Progenitor cell of endocrine pancreas (in vitro differentiated cells): Measurements from ENCODE around the gene MIGA2. TPM values are rescaled to one million over a fixed set of nuclear protein-coding genes. Genes with fewer than 3 reads are reported as not detected.

Experiments used
- DNase-seq: peaks from one replicate; pipeline ENCODE4 v3.0.0; 2021; ENCODE audit warnings: low spot score; ENCODE audit not compliant: unreplicated experiment
- H3K27ac Mint-ChIP-seq: 2 replicates; pipeline ENCODE4 v1.8.0; 2021; ENCODE audit warnings: mild to moderate bottlenecking, moderate library complexity, mixed read lengths
- H3K27me3 Mint-ChIP-seq: 2 replicates; pipeline ENCODE4 v1.8.0; 2021; ENCODE audit warnings: mixed read lengths
- H3K36me3 Mint-ChIP-seq: 2 replicates; pipeline ENCODE4 v1.8.0; 2022; ENCODE audit warnings: mixed read lengths; ENCODE audit not compliant: insufficient read depth
- H3K4me1 Mint-ChIP-seq: 2 replicates; pipeline ENCODE4 v1.8.0; 2021; ENCODE audit warnings: low read depth, mixed read lengths
- H3K4me3 Mint-ChIP-seq: 2 replicates; pipeline ENCODE4 v1.8.0; 2021; ENCODE audit warnings: low read depth, mild to moderate bottlenecking, moderate library complexity, mixed read lengths
- H3K9me3 Mint-ChIP-seq: 2 replicates; pipeline ENCODE4 v1.8.0; 2021; ENCODE audit warnings: low read depth, mixed read lengths
- total RNA-seq: library from RNA; stranded (reverse); gene quantifications from 2 replicates; pipeline ENCODE4 v1.2.1, GENCODE V29; 2021
- TF ChIP-seq, protein P1 (sequence below): fragments of 200-600 bp; sonication (generic); IDR thresholded peaks from one replicate; pipeline ENCODE4 v1.5.0; 2021; ENCODE audit warnings: antibody characterized with exemption, mild to moderate bottlenecking; ENCODE audit not compliant: unreplicated experiment

Gene MIGA2
- total RNA-seq, 1 donor from 2014 or later: 45.4 TPM

DNA sequence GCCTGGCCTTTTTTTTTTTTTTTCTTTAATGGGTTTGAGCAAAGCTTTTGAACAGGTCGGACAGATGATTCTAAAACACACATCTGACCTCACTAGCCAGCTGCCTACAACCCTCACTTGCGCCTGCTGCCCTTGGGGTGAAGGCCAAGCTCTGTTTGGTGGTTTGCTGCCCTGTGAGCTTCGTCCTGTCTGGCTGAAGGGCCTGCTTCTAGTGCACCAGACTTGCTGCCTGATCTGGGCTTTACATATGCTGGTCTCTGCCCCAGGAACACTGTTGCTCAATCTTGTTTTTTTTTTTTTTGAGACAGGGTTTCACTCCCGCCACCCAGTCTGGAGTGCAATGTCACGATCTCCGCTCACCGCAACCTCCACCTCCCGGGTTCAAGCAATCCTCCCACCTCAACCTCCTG lies 28.1 kb downstream of the MIGA2 start:
- TF ChIP-seq, protein P1, sequence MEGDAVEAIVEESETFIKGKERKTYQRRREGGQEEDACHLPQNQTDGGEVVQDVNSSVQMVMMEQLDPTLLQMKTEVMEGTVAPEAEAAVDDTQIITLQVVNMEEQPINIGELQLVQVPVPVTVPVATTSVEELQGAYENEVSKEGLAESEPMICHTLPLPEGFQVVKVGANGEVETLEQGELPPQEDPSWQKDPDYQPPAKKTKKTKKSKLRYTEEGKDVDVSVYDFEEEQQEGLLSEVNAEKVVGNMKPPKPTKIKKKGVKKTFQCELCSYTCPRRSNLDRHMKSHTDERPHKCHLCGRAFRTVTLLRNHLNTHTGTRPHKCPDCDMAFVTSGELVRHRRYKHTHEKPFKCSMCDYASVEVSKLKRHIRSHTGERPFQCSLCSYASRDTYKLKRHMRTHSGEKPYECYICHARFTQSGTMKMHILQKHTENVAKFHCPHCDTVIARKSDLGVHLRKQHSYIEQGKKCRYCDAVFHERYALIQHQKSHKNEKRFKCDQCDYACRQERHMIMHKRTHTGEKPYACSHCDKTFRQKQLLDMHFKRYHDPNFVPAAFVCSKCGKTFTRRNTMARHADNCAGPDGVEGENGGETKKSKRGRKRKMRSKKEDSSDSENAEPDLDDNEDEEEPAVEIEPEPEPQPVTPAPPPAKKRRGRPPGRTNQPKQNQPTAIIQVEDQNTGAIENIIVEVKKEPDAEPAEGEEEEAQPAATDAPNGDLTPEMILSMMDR: no peak
- Mint-ChIP-seq H3K27ac (no peak overlapping the region), H3K27me3 (no peaks in the 10 kb centered on the region), H3K9me3 (no peaks in the 10 kb centered on the region), H3K36me3 (peaks cover 10% of the 10 kb centered on the region), H3K4me1 (no peaks in the 10 kb centered on the region), H3K4me3 (no peak overlapping the region)
- DNase-seq: no peak

DNA sequence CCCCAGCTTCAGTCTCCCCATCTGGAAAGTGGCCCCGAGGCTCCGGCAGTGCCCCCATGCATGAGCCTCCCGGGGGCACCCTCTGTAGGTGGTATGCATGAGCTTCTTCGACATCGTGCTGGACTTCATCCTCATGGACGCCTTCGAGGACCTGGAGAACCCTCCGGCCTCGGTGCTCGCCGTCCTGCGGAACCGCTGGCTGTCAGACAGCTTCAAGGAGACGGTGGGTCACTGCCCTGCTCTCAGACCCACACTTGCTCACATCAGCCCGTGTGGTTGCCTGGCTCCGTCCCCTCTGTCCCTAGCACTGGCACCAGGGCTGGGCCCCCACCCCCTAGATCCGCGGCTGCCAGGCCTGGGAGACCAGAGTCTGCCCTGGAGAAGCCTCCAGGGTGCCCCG lies 31.7 kb downstream of the MIGA2 start:
- Mint-ChIP-seq H3K4me1 (no peaks in the 10 kb centered on the region), H3K9me3 (no peaks in the 10 kb centered on the region), H3K4me3 (no peak overlapping the region), H3K27me3 (no peaks in the 10 kb centered on the region), H3K36me3 (peaks cover 7% of the 10 kb centered on the region), H3K27ac (no peak overlapping the region)
- DNase-seq: no peak
- TF ChIP-seq, protein P1: no peak

DNA sequence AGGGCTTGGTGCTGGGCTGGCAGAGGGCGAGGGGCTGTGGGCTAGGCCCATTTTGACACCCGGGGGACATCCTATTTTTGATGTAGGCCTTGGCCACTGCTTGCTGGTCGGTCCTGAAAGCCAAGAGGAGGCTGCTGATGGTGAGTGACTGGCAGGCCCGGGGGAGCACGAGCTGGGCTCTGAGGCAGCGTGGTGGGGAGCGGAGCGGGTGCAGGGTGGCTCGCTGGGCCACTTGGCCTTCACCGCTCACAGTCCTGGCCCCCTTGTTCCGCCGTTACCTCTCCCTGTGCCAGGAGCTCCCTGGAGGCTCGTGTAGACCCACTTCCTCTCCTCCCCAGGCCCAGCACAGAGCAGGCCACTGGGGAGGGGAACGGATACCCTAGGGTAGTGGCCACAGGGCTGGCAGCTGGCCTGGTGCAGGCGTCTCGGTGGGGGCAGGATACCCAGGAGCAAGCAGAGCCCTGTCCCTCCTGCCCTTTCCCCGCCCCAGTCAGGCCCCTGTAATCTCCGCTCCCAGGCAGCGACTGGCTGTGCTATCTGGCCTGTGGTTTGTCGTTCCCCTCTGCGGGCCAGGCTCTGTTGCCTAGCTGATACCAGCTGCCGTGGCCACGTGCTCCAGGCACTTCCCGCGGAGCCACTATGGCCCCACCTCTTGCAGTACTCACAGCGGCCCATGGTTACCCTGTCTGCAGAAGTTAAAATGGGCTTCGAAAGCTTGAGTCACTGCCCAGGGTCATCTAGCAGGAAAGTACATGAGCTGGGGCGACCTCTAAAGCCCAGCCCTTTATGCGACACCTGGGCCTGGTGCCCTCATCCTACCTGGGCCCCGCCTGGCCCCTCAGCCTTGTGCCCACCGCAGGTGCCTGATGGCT lies 32.8 kb downstream of the MIGA2 start:
- peaks cover 5% of the 10 kb centered on the region for H3K36me3 Mint-ChIP-seq
- TF ChIP-seq, protein P1: no peak
- no peaks in the 10 kb centered on the region for H3K4me1 Mint-ChIP-seq
- no peak for DNase-seq
- peak overlapping the region; percentile 48 for H3K27ac Mint-ChIP-seq
- no peaks in the 10 kb centered on the region for H3K9me3 Mint-ChIP-seq
- no peaks in the 10 kb centered on the region for H3K27me3 Mint-ChIP-seq
- H3K4me3 Mint-ChIP-seq: no peak overlapping the region

DNA sequence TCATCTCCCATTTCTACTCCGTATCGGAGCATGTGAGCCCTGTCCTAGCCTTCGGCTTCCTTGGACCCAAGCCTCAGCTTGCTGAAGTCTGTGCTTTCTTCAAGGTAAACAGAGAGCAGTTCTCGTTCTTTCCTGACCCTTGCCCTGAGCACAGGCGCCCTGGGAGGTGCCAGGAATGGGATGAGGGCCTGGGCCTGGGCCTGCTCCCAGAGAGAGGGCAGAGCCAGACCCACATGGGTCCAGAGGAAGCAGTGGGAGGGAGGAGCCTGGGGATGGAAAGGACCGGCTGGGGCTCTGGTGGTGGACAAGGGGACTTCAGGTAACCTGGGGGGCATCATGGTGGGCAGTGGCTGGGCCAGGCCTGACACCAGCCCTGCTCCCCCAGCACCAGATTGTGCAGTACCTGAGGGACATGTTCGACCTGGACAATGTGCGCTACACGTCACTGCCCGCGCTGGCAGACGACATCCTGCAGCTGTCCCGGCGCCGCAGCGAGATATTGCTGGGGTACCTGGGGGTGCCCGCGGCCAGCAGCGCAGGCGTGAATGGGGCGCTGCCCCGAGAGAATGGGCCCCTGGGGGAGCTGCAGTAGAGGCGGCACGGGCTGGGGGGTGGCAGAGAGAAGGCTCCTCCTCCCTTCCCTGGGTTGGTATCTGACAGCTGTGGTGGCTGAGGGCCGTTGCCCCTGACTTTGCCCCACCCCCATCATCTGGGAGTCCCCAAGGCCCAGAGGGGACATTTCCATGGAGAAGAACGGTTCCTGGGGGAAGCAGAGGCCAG lies 33.6 kb downstream of the MIGA2 start:
- TF ChIP-seq, protein P1: no peak
- no peaks in the 10 kb centered on the region for H3K9me3 Mint-ChIP-seq
- peaks cover 5% of the 10 kb centered on the region for H3K36me3 Mint-ChIP-seq
- no peaks in the 10 kb centered on the region for H3K27me3 Mint-ChIP-seq
- no peak overlapping the region for H3K27ac Mint-ChIP-seq
- DNase-seq: no peak
- no peak overlapping the region for H3K4me3 Mint-ChIP-seq
- no peaks in the 10 kb centered on the region for H3K4me1 Mint-ChIP-seq

DNA sequence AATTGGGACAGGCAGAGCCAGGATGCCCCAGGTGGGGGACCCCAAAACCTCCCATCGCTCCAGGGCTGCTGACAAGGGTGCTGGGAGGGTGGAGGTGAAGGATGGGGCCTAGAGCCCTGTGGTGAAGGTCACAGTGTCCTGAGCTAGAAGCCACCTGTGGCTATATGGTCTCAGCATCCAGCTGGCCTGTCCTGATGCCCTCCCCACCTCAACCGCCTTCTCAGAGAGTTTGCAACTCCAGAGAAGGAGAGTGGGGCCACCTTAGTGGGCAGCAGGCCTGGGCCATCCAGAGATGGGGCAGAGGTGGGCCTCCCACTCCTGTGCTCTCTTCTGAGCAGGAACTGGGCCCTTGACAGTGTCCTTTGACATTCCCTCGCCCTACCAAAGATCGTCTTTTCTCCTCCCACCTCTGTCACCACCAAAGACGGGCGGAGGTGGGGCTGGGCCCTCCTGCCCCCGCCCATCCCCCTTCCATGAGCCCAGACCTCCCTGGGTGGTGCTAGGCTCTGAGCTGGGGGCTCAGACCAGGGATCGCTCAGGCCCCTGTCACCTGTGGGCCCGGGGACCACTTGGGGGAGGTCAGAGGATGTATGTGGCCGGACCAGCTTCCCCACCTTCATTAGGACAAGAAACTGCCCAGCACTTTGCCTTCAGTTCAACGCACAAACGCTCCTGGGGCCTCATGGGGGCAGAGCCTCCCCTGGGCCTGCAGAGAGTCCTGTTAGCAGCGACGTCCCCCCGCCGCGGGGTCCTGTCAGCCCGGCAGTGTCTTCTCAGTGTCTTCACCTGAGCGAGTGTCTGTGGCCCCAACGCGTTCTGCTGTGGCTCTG lies 34.5 kb downstream of the MIGA2 start:
- H3K9me3 Mint-ChIP-seq: no peaks in the 10 kb centered on the region
- H3K27me3 Mint-ChIP-seq: no peaks in the 10 kb centered on the region
- no peaks in the 10 kb centered on the region for H3K4me1 Mint-ChIP-seq
- DNase-seq: no peak
- TF ChIP-seq, protein P1: no peak
- peaks cover 2% of the 10 kb centered on the region for H3K36me3 Mint-ChIP-seq
- H3K4me3 Mint-ChIP-seq: no peak overlapping the region
- no peak overlapping the region for H3K27ac Mint-ChIP-seq
